ENCODE results near the gene CERT1.

CERT1 gene

DNA sequence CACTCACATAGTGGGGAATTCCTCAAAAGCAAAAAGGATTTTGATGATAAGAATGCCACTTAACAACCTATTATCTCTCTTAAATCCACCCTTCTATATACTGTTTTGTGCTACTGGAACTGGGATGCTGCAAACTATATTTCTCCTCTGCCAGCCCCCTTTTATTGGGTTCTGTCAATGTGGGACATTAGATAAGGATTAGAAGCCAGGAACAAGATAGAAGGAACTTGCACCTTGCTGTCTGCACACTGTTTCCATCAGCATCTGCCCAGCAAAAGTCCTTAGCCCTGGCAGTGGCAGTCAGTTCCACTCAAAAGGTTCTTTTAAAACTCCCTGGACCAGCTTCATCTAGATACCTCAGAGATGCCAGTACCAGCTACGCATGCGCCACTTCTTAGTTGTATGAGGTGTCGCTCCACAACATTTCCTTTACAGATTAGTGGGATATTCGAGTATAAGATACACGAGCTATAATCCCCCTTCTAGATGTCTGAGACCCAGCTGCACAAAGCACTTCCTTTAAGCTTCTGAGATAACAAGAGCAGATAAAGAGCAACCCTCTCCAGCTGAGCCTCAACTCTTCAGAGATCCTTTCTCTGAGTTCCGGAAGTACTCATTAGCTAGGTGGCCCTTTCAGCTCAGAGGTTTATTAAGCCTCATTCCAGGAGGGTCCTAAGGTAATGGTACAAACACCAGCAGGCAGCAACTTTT, 45.3 kb downstream of the CERT1 start:
- Histone ChIP-seq H3K27ac (no peak overlapping the region), H3K9ac (ENCODE audit: insufficient read length) (no peak overlapping the region), H3K4me3 (no peak overlapping the region), H3K36me3 (ENCODE audit: insufficient read depth, low read length) (no peaks in the 10 kb centered on the region), H3K9me3 (ENCODE audit: low read depth, low read length) (no peaks in the 10 kb centered on the region)
- DNase-seq (ENCODE audit: low read depth, low spot score) = no peak
- TF ChIP-seq EZH2 (IDR thresholded peaks at IDR 0.05) (no peak), FOXP2 (optimal IDR thresholded peaks at IDR 0.05; ENCODE audit: control extremely low read depth, extremely low read length, insufficient read depth) (no peak), POLR2AphosphoS5 (IDR thresholded peaks at IDR 0.05; ENCODE audit: borderline replicate concordance, low read depth, low read length) (no peak)

DNA sequence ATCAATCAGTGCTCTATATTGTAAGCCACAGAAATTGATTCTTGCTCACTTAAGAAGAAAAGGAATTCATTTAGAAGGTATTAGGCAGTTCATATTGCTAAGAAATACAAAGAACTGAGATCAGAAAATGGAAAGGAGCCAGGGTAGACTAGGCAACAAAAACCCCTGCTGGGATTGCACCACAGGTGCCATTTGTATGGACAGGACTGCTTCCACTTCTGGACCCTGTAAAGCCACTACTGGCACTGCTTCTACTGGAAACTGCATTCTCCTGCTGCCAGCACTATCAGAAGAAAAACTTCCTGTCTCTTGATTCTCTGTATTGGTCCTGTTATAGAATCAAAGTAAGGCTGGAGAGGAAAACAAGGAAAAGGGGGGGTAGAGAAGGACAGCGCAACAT, 45.9 kb downstream of the CERT1 start:
- Histone ChIP-seq H3K27ac (no peak overlapping the region), H3K4me3 (no peak overlapping the region), H3K9me3 (ENCODE audit: low read depth, low read length) (no peaks in the 10 kb centered on the region), H3K9ac (ENCODE audit: insufficient read length) (no peak overlapping the region), H3K36me3 (ENCODE audit: insufficient read depth, low read length) (no peaks in the 10 kb centered on the region)
- no peak for DNase-seq (ENCODE audit: low read depth, low spot score)
- TF ChIP-seq EZH2 (IDR thresholded peaks at IDR 0.05) = no peak
- no peak for TF ChIP-seq FOXP2 (optimal IDR thresholded peaks at IDR 0.05; ENCODE audit: control extremely low read depth, extremely low read length, insufficient read depth)
- no peak for TF ChIP-seq POLR2AphosphoS5 (IDR thresholded peaks at IDR 0.05; ENCODE audit: borderline replicate concordance, low read depth, low read length)

DNA sequence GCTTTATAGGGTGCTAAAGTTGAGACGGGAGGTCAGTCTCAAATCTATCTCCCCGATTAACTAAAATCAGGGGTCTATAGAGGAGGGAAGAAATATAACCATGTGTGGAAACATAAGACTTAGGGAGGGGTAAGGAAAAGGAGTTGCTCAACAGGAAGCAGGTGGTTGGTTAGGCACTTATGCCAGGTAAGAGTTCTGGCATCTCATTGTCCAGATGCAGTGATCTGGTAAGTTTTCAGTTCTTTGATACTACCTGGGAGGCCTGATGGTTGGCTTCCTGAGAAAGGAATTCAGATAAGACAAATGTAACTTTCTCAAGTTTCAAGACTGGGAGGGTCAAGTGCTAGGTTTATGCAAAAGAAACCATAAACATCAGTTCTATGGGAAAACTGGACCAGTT, 47.7 kb downstream of the CERT1 start:
- Histone ChIP-seq H3K4me3 (no peak overlapping the region), H3K9me3 (ENCODE audit: low read depth, low read length) (no peaks in the 10 kb centered on the region), H3K27ac (no peak overlapping the region), H3K36me3 (ENCODE audit: insufficient read depth, low read length) (no peaks in the 10 kb centered on the region), H3K9ac (ENCODE audit: insufficient read length) (no peak overlapping the region)
- no peak for TF ChIP-seq FOXP2 (optimal IDR thresholded peaks at IDR 0.05; ENCODE audit: control extremely low read depth, extremely low read length, insufficient read depth)
- TF ChIP-seq POLR2AphosphoS5 (IDR thresholded peaks at IDR 0.05; ENCODE audit: borderline replicate concordance, low read depth, low read length) = no peak
- no peak for TF ChIP-seq EZH2 (IDR thresholded peaks at IDR 0.05)
- no peak for DNase-seq (ENCODE audit: low read depth, low spot score)

DNA sequence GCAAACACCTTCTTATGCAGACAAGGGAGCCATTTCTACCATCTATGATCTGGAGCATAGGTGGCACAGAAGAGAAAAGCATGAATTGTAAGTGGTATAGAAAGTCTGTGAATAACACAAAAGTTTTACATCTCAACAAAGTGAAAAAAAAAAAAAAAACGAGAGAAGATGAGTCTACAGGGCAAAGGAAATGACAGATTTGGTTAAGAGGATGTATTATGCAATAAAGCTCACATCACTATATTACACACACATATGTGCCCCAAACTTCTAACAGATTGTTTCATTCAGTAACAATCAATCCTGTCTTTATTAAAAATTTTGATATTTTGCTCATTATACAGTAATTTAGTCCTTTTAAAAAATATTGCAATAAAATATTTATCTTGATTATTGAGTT, 49.8 kb downstream of the CERT1 start:
- no peak overlapping the region for H3K9ac ChIP-seq (ENCODE audit: insufficient read length)
- H3K4me3 ChIP-seq = no peak overlapping the region
- H3K27ac ChIP-seq = no peak overlapping the region
- H3K9me3 ChIP-seq (ENCODE audit: low read depth, low read length) = no peaks in the 10 kb centered on the region
- H3K36me3 ChIP-seq (ENCODE audit: insufficient read depth, low read length) = no peaks in the 10 kb centered on the region
- no peak for DNase-seq (ENCODE audit: low read depth, low spot score)
- no peak for TF ChIP-seq EZH2 (IDR thresholded peaks at IDR 0.05)
- TF ChIP-seq POLR2AphosphoS5 (IDR thresholded peaks at IDR 0.05; ENCODE audit: borderline replicate concordance, low read depth, low read length) = no peak
- TF ChIP-seq FOXP2 (optimal IDR thresholded peaks at IDR 0.05; ENCODE audit: control extremely low read depth, extremely low read length, insufficient read depth) = no peak

DNA sequence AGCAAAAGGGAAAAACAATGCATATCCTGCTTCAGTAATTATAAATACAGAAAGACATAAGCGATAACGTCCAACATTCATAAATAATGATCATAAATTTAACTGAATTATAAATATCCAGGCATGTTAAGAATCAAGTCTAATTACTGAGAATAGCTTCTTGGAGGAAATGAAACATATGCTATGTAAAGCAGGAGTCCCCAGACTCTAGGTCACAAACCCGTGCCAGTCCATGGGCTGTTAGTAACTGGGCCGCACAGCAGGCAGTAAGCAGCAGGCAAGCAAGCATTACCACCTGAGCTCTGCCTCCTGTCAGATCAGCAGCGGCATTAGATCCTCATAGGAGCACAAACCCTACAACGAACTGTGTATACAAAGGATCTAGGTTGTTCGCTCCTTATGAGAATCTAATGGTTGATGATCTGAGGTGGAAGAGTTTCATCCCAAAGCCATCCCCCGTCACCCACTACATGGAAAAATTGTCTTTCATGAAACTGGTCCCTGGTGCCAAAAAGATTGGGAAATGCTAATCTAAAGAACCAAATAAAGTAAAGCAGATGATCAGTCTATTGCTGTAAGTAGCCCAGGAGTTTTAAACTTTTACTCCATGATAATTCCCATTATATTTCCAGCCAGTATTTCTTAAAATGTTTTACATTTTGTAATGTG, 50.4 kb downstream of the CERT1 start:
- DNase-seq (ENCODE audit: low read depth, low spot score) = no peak
- TF ChIP-seq POLR2AphosphoS5 (IDR thresholded peaks at IDR 0.05; ENCODE audit: borderline replicate concordance, low read depth, low read length) (no peak), EZH2 (IDR thresholded peaks at IDR 0.05) (no peak), FOXP2 (optimal IDR thresholded peaks at IDR 0.05; ENCODE audit: control extremely low read depth, extremely low read length, insufficient read depth) (no peak)
- Histone ChIP-seq H3K4me3 (no peak overlapping the region), H3K36me3 (ENCODE audit: insufficient read depth, low read length) (no peaks in the 10 kb centered on the region), H3K9me3 (ENCODE audit: low read depth, low read length) (no peaks in the 10 kb centered on the region), H3K9ac (ENCODE audit: insufficient read length) (no peak overlapping the region), H3K27ac (no peak overlapping the region)

DNA sequence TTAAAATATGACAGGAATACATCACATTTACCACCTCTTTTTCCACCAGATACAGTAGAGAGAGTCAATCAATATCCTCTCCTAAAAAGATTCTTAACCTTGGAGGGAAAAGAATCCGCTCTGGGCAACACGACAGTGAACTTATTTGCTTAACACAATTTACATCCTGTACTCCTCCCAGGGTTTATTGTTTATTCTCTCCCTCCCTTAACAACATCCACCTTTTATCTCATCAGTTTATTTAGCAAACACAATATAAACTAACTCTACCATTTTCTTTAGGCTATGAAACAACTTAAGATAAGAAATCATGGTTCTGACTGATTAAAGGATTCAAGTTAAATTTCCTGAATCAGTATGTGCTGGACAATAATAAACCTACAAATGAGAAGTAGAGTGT, 50.9 kb downstream of the CERT1 start:
- Histone ChIP-seq H3K27ac (no peak overlapping the region), H3K9ac (ENCODE audit: insufficient read length) (no peak overlapping the region), H3K9me3 (ENCODE audit: low read depth, low read length) (no peaks in the 10 kb centered on the region), H3K36me3 (ENCODE audit: insufficient read depth, low read length) (no peaks in the 10 kb centered on the region), H3K4me3 (no peak overlapping the region)
- no peak for TF ChIP-seq EZH2 (IDR thresholded peaks at IDR 0.05)
- no peak for TF ChIP-seq FOXP2 (optimal IDR thresholded peaks at IDR 0.05; ENCODE audit: control extremely low read depth, extremely low read length, insufficient read depth)
- no peak for TF ChIP-seq POLR2AphosphoS5 (IDR thresholded peaks at IDR 0.05; ENCODE audit: borderline replicate concordance, low read depth, low read length)
- DNase-seq (ENCODE audit: low read depth, low spot score) = no peak

DNA sequence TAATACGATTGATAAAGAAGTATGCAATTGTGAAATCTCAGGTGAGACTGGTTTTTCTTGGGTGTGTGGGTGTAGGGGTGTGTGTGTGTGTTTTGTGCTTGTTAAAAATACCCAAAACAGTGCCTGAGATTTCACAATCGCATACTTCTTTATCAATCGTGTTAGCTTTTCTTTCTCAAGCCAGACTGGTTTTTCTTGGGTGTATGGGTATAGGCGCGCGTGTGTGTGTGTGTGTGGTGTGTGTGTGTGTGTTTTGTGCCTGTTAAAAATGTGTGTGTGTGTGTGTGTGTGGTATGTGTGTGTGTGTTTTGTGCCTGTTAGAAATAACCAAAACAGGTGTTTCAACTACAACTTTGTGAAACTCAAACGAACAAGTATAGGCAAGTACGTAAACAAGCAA, 53.7 kb downstream of the CERT1 start:
- no peaks in the 10 kb centered on the region for H3K9me3 ChIP-seq (ENCODE audit: low read depth, low read length)
- TF ChIP-seq FOXP2 (optimal IDR thresholded peaks at IDR 0.05; ENCODE audit: control extremely low read depth, extremely low read length, insufficient read depth) (no peak), POLR2AphosphoS5 (IDR thresholded peaks at IDR 0.05; ENCODE audit: borderline replicate concordance, low read depth, low read length) (no peak)
- H3K27ac ChIP-seq = no peak overlapping the region
- H3K36me3 ChIP-seq (ENCODE audit: insufficient read depth, low read length) = no peaks in the 10 kb centered on the region; the same call in 1 of the 2 replicates
- no peak for DNase-seq (ENCODE audit: low read depth, low spot score)
- no peak overlapping the region for H3K9ac ChIP-seq (ENCODE audit: insufficient read length)
- H3K4me3 ChIP-seq = no peak overlapping the region

DNA sequence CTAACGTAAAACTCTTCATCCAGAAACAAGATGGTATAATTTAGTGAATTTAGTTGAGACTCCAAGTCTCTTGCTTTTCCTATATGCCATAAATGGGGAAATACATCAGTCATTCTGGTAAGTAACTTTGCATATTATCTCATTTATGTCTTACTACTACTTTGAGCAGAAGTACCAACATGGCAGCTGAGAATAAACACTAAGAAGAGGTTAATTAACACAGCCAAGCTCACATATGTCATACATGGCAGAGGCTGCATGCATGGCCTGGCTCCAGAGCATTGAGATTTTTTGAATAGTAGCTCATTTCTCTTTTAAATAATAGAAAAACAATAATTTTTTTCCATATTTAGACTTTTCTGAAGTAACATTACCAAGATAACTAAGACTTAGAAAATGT, 54.3 kb downstream of the CERT1 start:
- no peak overlapping the region for H3K27ac ChIP-seq
- no peak for DNase-seq (ENCODE audit: low read depth, low spot score)

More for the DNA sequence above, 54.3 kb downstream of the CERT1 start:
- H3K9ac ChIP-seq (ENCODE audit: insufficient read length) = no peak overlapping the region
- H3K36me3 ChIP-seq (ENCODE audit: insufficient read depth, low read length) = no peaks in the 10 kb centered on the region; the same call in 1 of the 2 replicates
- H3K9me3 ChIP-seq (ENCODE audit: low read depth, low read length) = no peaks in the 10 kb centered on the region
- H3K4me3 ChIP-seq = no peak overlapping the region
- TF ChIP-seq FOXP2 (optimal IDR thresholded peaks at IDR 0.05; ENCODE audit: control extremely low read depth, extremely low read length, insufficient read depth) (no peak), POLR2AphosphoS5 (IDR thresholded peaks at IDR 0.05; ENCODE audit: borderline replicate concordance, low read depth, low read length) (no peak), EZH2 (IDR thresholded peaks at IDR 0.05) (no peak)
